Measurements from ENCODE around the gene FRMD4B. TPM values are rescaled to one million over a fixed set of nuclear protein-coding genes. Genes with fewer than 3 reads are reported as not detected.

FRMD4B gene
- total RNA-seq, 1 donor from 2014 or later = 140 TPM

DNA sequence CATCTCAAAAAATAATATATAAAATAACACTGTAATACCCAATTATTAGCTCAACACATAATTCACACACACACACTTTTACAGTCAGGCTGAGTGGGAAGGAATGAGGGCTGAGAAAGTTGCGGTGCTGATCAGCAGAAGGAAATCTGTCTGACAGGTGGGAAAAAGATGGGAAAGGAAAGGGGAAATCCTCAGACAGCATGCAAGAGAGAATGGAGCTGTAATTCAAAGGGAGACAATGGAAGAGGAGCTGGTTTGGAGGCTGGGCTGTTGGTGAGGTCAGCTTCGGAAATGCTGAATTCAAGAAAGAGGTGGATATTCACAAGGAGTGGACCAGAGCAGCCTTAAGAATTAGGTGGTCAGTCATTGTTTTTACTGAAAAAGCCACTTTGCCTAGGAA is 141.8 kb downstream of the FRMD4B start:
- Mint-ChIP-seq H3K9me3 (no peaks in the 10 kb centered on the region), H3K27me3 (ENCODE audit: low read depth) (no peaks in the 10 kb centered on the region), H3K4me3 (peak overlapping the region; percentile 5), H3K27ac (peak overlapping the region; percentile 94), H3K4me1 (peaks cover 64% of the 10 kb centered on the region), H3K36me3 (peaks cover 12% of the 10 kb centered on the region)
- TF ChIP-seq, protein P1, sequence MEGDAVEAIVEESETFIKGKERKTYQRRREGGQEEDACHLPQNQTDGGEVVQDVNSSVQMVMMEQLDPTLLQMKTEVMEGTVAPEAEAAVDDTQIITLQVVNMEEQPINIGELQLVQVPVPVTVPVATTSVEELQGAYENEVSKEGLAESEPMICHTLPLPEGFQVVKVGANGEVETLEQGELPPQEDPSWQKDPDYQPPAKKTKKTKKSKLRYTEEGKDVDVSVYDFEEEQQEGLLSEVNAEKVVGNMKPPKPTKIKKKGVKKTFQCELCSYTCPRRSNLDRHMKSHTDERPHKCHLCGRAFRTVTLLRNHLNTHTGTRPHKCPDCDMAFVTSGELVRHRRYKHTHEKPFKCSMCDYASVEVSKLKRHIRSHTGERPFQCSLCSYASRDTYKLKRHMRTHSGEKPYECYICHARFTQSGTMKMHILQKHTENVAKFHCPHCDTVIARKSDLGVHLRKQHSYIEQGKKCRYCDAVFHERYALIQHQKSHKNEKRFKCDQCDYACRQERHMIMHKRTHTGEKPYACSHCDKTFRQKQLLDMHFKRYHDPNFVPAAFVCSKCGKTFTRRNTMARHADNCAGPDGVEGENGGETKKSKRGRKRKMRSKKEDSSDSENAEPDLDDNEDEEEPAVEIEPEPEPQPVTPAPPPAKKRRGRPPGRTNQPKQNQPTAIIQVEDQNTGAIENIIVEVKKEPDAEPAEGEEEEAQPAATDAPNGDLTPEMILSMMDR (IDR thresholded peaks at IDR 0.05; ENCODE audit: unreplicated experiment) = no peak
- DNase-seq (ENCODE audit: low spot score in 2 of 2, unreplicated experiment in 2 of 2) = no peak

DNA sequence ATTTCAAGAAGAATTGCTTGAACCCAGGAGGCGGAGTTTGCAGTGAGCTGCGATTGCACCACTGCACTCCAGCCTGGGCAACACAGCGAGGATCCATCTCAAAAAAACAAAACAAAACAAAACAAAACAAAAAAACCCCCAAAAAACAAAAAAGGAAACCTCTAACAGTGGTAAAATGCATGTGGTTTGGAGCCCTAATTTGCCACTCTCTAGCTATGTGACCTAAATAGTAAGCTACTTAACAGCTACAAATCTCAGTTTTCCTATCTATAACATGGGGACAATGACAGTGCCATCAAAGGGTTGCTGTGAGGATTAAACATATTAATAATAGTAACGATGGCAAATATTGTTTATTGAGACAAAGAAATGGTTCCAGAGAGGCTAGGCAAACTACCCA is 144.1 kb downstream of the FRMD4B start:
- H3K4me1 Mint-ChIP-seq = peaks cover 69% of the 10 kb centered on the region

DNA sequence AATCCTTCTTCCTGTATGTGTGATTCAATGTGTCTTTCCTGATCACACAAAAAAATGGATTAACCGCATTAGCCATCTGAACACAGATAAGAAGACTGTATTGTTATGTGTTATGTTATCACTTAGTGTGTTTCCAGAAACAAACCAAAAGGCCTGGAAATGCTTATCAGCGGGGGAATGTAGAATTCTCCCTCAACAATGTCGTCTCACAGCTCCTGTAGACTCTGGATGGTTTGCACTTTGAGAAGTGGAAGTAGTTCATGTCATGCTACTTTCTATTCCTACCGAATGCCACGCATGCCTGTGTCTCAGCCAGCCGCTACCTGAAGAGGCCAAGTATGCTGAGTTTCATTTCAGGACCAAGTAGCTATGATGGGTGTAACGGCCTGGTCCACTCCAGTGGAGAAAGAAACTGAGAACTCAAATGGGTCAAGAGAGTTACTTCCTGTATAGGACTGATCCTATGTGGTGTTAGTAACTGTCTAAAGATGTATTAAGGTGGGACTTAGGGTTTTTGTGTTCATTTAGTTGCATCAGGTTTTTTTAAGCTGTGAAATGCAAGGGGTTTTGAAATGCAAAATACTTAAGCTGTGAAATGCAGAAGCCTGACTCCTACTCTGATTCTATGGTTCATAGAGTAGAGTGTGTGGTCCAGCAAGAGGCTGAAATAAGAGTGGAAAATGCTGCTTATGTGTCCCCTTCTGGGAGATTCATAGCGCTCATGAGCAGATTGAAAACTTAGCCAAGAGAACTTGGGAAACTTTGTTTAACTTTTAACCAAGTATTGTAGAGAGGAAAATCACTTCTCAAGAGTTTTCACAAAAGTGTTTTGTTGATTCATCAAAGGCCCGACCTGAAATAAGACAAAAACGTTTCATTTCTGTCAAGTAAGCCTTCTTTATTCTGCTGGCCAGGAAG is 145.0 kb downstream of the FRMD4B start:
- H3K27ac Mint-ChIP-seq = peak overlapping the region; percentile 94
- H3K4me1 Mint-ChIP-seq = peaks cover 69% of the 10 kb centered on the region
- H3K9me3 Mint-ChIP-seq = no peaks in the 10 kb centered on the region
- no peaks in the 10 kb centered on the region for H3K27me3 Mint-ChIP-seq (ENCODE audit: low read depth)
- no peak for DNase-seq (ENCODE audit: low spot score in 2 of 2, unreplicated experiment in 2 of 2)
- H3K4me3 Mint-ChIP-seq = no peak overlapping the region
- H3K36me3 Mint-ChIP-seq = peaks cover 7% of the 10 kb centered on the region
- TF ChIP-seq, protein P1 (IDR thresholded peaks at IDR 0.05; ENCODE audit: unreplicated experiment) = no peak

More for the DNA sequence above, 144.1 kb downstream of the FRMD4B start:
- H3K27ac Mint-ChIP-seq = peak overlapping the region; percentile 94
- no peak for DNase-seq (ENCODE audit: low spot score in 2 of 2, unreplicated experiment in 2 of 2)
- TF ChIP-seq, protein P1 (IDR thresholded peaks at IDR 0.05; ENCODE audit: unreplicated experiment) = no peak
- peaks cover 11% of the 10 kb centered on the region for H3K36me3 Mint-ChIP-seq
- H3K4me3 Mint-ChIP-seq = no peak overlapping the region
- H3K27me3 Mint-ChIP-seq (ENCODE audit: low read depth) = no peaks in the 10 kb centered on the region
- no peaks in the 10 kb centered on the region for H3K9me3 Mint-ChIP-seq

DNA sequence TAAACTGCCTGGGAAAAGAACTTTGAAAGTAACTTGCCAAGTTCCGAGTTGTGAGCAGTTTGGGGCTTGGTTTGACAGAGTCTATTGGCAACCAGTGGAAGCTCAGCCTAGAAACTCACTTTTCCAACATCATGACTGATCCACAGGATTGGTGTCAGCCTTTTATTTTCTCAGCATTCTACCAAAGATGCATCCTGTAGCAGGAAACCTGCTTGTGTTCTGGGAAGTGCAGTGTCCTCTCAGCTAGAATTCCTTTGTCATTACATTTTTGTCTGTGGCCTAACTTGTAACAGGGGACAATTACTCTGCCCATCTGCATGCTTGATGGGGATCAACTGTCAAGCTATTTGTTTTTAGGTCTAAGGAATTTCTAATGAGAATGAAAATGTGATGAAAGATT is 146.8 kb downstream of the FRMD4B start:
- no peak for DNase-seq (ENCODE audit: low spot score in 2 of 2, unreplicated experiment in 2 of 2)
- TF ChIP-seq, protein P1 (IDR thresholded peaks at IDR 0.05; ENCODE audit: unreplicated experiment) = no peak
- Mint-ChIP-seq H3K4me1 (peaks cover 78% of the 10 kb centered on the region), H3K4me3 (no peak overlapping the region), H3K27ac (peak overlapping the region; percentile 88), H3K27me3 (ENCODE audit: low read depth) (no peaks in the 10 kb centered on the region), H3K9me3 (no peaks in the 10 kb centered on the region), H3K36me3 (peaks cover 5% of the 10 kb centered on the region)

DNA sequence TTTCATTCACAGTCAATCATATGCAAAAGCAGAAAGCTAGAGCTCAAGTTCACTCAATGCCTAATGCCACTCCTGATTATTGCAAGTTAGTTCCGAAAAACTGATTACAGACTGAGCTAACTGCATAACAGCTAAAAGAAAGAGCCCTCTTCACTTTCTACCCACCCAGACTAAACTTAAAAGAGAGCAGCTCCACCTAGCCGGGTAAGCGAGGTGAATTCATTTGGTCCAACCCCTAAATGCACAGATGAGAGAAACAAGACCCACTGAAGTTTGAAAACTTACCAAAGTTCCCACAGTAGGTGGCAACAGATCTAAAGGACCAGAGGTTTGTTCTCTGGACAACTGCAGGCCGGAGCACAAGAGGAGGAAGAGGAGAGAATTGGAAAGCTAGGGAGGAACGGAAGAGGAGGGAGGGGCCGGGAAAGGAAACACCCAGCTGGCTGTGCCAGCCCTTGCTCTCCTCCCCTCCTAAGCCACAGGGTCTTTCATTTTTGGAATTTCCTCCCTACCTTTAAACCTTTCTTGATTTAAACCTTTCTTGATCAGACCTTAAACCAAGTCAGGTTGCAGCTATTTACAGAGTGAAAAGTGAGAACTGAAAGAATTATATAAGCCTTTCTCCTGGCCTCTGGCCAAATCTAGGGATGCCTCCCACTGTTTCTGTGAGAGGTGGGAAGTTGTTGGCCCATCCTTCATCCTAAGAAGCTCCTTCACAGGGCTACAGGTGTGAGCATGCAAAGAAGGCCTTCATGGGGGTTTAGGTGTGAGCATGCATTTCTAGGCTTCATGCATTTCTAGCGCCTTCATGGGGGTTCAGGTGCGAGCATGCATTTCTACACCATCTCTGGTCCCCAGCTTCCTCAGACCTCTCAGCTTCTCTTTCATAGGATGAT is 148.8 kb downstream of the FRMD4B start:
- Mint-ChIP-seq H3K9me3 (no peaks in the 10 kb centered on the region), H3K27ac (peak overlapping the region; percentile 92), H3K4me1 (peaks cover 77% of the 10 kb centered on the region), H3K27me3 (ENCODE audit: low read depth) (no peaks in the 10 kb centered on the region), H3K4me3 (peak overlapping the region; percentile 60), H3K36me3 (peaks cover 3% of the 10 kb centered on the region)
- DNase-seq (ENCODE audit: low spot score in 2 of 2, unreplicated experiment in 2 of 2) = no peak
- TF ChIP-seq, protein P1 (IDR thresholded peaks at IDR 0.05; ENCODE audit: unreplicated experiment) = no peak

Measured in mesothelial cell of epicardium (in vitro differentiated cells).